MV-4-11 (cell line): Measurements from ENCODE around the gene PLAAT5.
A peak's percentile ranks its signal among the peaks of the same experiment; 100 is the strongest.
"Not testable (repeated sequence)": the region's sequence is repeated elsewhere in the genome, so short reads cannot be mapped to it uniquely, and the experiment has no call there.

Source experiments
- DNase-seq: peaks from one replicate; lab custom pipeline; 2025; lab: John Stamatoyannopoulos, UW

Gene PLAAT5, protein sequence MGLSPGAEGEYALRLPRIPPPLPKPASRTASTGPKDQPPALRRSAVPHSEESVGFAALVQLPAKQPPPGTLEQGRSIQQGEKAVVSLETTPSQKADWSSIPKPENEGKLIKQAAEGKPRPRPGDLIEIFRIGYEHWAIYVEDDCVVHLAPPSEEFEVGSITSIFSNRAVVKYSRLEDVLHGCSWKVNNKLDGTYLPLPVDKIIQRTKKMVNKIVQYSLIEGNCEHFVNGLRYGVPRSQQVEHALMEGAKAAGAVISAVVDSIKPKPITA

GRCh38 chr11:63490551-63491239 lies at the start of gene PLAAT5:
PLAAT5 (minus strand) TSS chr11:63491167; CDS start chr11:63491034, 133 bp downstream.
- DNase-seq: no peak

DNA sequence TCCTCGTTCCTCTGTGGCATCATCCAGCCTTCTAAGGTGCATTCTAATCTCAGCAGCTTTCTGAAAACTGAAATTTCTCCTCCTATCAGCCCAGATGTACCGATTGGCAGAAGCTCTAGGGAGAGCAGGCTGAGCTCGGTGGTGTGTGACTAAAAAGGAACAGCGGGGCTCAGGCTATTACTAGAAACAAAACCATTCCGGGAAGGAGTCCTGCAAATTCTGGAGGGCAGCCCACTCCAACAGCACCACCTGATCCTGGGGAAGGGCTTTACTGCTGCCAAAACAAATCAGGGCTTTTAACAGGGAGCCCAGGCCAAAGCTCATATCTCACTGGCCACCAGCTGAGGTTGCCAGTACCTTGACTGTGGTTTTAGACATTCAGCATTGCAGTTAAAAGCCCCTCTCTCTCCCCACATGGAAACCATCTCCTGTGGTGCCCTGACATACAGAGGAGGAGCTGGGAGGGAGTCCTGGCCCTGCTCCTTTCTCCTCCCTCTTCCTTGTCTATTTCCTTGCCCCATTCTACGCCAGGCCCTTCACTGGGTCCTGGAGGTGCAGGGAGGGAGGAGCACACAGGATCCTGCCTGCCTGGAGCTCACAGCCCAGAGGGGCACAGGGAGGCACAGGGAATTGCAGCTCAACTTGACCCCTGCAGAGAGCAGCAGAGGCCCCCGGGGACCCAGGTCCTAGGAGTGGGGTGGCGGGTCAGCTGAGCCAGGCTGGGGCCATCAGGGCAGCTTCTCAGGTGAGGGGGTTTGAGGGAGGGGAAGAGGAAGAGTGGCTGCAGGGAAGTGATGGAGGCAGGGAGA lies 46.5 kb upstream of the PLAAT5 start:
- no peak for DNase-seq

DNA sequence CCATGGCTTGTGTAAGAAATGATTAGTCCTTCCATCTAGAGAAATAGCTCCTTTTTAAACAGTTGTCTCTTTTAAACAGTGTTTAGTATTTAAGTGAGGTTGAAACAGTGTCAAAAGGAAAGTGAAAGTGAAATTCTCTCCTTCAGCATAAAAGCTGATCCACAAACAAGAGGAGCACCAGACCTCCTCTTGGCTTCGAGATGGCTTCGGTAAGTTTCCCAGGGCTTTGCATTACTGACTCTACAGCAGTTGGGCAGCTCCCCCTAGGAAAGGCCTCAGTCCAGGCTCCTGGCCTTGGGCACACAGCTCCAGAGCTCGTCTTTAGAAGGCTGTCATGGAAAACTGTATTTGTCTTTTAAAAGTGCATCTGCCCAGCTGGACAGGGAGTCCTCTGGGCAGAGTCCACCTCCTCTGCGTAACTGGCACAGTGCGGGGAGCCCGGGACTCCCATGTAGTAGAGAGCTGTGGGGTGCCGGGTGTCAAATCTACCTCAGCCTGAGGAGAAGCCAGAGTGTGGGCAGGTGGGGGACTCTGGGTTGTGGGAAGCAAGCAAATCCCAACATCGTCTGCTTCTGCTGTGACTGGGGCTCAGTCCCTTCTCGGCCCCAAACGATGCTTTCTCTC lies 45.8 kb upstream of the PLAAT5 start, which contains the start of gene PLAAT4:
Gene PLAAT4 (plus strand): TSS at position 140 of the 624 bp plus-strand sequence. CDS start 61 bp downstream, at position 201.
- peak; percentile 58 for DNase-seq

- DNase-seq: peak; percentile 49
Measured at GRCh38 chr11:63535734-63536133, 44.8 kb upstream of the PLAAT5 start.

DNA sequence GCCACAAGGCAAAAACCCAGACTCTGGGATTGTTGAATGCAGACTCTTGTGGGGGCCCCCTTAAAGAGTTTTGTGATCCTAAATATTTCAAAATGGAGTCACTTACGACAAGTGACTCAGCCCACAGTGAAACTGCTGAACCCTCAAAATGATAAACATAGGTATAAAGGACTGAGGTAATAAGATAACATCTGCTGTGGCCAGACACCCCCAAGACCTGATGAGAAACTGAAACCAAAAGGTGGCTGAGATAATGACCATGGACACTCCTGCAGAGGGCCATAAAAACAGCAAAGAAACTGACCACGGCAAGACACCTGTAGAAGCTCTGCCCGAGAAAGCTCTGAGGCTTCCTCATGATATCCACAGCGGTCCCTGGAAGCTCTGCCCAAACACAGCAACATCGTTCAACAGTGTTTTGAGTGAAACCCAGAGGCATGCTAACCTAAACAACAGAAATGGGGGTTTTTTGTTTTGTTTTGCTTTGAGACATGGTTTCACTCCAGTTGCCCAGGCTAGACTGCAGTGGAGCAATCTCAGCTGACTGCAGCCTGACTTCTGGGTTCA lies 44.0 kb upstream of the PLAAT5 start:
- DNase-seq: no peak

GRCh38 chr11:63534076-63534475 lies 43.1 kb upstream of the PLAAT5 start:
- DNase-seq: no peak

DNA sequence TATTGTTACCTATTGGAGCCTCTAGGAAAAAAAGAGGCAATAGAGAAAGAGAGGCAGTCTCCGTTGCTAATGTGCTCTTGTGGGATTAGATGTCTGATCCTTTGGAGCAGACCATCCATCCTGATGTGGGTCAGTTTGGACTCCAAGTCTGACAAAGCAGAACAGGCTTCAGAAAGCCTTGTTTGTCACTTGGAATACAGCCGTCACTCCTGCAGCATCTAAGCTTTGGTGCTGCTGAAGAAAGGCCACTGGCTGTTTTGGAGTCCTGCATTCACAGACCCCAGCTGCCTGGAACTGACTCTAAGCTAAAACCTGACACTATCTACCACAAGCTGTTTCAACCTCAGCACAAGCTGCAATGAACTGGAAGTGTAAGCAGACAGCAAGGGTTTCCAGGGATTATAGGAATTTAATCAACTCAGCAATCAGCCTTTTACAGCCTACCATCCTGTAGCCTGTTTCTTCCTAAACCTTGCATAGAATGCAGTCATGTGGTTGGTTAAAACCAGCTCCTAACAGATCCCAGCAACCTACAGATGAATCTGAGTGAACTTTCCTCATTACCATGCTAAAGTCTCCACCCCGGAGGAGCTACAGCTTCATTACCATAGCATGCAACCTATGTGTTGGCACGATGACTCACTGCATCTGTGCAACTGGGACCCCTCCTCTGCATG lies 42.0 kb upstream of the PLAAT5 start:
- no peak for DNase-seq

DNA sequence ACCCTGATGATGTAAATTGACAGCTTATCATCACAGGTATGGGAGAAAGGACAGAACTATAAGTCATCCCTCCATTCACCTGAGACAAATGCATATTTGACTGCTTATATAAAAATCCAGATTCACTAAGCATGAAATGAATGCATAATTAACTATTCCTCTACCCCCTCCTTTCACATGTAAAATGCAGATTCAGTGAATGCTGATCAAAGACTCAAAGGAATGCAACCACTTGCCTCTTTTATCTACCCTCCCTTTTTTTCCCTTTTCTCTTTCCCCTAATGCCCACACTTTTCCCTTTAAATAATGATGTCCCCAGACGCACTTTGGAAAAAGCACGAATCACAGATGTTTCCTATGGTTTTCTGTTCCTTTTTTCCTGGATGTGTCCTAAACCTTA lies 41.1 kb upstream of the PLAAT5 start:
- no peak for DNase-seq

GRCh38 chr11:63531074-63531792 lies 40.3 kb upstream of the PLAAT5 start:
- peak; percentile 83 for DNase-seq

- no peak for DNase-seq
Measured at GRCh38 chr11:63530021-63530420, 39.1 kb upstream of the PLAAT5 start.

DNA sequence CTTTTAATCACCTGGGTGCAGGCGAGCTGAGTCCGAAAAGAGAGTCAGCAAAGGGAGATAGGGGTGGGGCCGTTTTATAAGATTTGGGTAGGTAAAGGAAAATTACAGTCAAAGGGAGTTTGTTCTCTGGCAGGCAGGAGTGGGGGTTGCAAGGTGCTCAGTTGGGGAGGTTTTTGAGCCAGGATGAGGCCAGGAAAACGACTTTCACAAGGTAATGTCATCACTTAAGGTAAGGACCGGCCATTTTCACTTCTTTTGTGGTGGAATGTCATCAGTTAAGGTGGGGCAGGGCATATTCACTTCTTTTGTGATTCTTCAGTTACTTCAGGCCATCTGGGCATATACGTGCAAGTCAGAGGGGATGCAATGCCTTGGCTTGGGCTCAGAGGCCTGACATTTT lies 38.4 kb upstream of the PLAAT5 start:
- DNase-seq: not testable (repeated sequence)

GRCh38 chr11:63528729-63529278 lies 37.8 kb upstream of the PLAAT5 start:
- not testable (repeated sequence) for DNase-seq

DNA sequence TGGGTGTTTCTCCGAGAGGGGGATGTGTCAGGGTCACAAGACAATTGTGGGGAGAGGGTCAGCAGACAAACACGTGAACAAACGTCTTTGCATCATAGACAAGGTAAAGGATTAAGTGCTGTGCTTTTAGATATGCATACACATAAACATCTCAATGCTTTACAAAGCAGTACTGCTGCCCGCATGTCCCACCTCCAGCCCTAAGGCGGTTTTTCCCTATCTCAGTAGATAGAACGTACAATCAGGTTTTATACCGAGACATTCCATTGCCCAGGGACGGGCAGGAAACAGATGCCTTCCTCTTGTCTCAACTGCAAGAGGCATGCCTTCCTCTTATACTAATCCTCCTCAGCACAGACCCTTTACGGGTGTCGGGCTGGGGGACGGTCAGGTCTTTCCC lies 37.2 kb upstream of the PLAAT5 start:
- DNase-seq: not testable (repeated sequence)

- DNase-seq: no peak
Measured at GRCh38 chr11:63527667-63528066, 36.7 kb upstream of the PLAAT5 start.

GRCh38 chr11:63523151-63523550 lies 32.2 kb upstream of the PLAAT5 start:
- DNase-seq: no peak

DNA sequence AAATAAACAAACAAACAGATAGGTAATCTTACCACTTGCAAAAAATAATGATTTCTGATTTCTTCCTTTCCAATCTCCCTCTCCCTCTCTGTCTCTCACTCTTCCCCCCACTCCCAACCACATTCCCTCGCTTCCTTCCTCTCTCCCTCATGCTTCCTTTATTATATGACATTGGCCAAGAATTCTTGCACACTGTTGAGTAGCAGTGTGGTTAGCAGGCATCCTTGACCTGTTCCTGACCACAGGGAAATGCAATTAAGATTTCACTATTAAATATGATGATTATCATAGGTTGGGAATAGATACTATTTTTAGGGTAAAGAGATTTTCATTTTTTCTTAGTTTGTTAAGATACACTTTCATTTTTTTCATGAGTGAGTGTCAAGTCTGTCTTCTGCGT lies 30.9 kb upstream of the PLAAT5 start:
- no peak for DNase-seq

DNA sequence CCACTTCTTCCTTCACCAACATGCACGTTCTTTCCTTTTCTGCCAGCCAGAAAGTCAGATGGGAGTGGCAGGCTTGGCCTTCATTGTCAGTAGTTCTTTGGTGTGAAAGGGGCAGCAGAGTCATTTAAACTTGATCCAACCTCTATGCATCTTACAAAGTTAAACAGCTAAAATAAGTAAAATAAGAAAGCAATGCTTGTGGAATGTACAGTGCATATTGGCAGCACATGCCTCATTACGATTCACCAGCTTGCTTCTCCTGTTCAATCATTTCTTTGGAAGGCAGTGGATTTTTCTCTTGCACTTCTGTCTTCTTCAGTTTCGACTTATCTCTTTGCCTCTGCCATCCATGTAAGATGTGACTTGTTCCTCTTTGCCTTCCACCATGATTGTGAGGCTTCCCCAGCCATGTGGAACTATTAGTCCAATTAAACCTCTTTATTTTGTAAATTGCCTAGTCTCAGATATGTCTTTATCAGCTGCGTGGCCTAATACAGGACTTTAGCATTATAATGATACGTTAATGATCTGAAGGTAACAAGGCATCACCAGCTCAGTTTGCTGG lies 29.7 kb upstream of the PLAAT5 start:
- DNase-seq: no peak

DNA sequence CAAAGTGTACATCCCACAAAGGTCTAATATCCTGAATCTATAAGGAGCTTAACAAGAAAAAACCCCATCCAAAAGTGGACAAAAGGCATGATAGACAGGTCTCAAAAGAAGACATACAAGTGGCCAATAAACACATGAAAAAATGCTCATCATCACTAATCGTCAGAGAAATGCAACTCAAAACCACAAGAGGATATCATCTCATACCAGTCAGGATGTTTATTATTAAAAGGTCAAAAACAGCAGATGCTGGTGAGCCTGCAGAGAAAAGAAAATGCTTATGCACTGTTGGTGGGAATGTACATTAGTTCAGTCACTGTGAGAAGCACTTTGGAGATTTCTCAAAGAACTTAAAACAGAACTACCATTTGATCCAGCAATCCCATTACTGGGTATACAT lies 27.6 kb upstream of the PLAAT5 start:
- no peak for DNase-seq

DNA sequence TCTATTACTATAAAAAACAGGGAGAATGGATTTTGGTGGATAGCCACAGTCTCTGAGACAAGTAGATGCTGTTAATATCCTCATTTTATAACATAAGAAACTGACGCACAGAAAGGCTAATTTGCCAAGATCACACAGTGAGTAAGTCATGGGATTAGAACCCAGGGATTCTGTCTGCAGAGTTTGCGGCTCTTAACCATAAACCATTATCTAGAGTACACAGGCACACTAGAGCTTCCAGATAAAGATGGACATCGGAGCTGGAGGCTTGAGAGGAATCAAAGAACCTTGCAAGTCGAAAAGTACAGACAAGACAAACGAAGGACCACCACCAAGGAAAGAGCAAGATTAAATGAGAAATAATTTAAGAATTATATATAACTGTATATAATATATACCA lies 26.2 kb upstream of the PLAAT5 start:
- DNase-seq: no peak

- no peak for DNase-seq
Measured at GRCh38 chr11:63516109-63516508, 25.1 kb upstream of the PLAAT5 start.
